Liver (tissue), 9 donors: ENCODE measurements around the gene EXOC3. TPM values are rescaled to one million over a fixed set of nuclear protein-coding genes. Genes with fewer than 3 reads are reported as not detected.
A peak's percentile ranks its signal among the peaks of the same experiment; 100 is the strongest.

ENCODE experiments used
- DNase-seq: peaks from one replicate; pipeline ENCODE4 v3.0.0-alpha.2; 2017; ENCODE audit warnings: low spot score
- H3K27ac ChIP-seq, 2 donors: one replicate each; pipeline ENCODE4 v1.7.0; 2013; ENCODE audit warnings: inconsistent platforms in 2 of 2, low read length in 2 of 2, control low read depth in 1 of 2, low read depth in 1 of 2, mild to moderate bottlenecking in 1 of 2
- H3K27me3 ChIP-seq, 4 donors: one replicate each; pipeline versions ENCODE4 v1.6.1 to v1.7.0; 2013; ENCODE audit warnings: low read length in 3 of 4, inconsistent platforms in 1 of 4, mild to moderate bottlenecking in 1 of 4, moderate library complexity in 1 of 4; ENCODE audit not compliant: control insufficient read depth in 4 of 4, insufficient read depth in 4 of 4
- H3K36me3 ChIP-seq, 4 donors: one replicate each; pipeline versions ENCODE4 v1.6.1 to v1.7.0; 2013; ENCODE audit warnings: low read length in 3 of 4, mild to moderate bottlenecking in 3 of 4, low read depth in 1 of 4, moderate library complexity in 1 of 4; ENCODE audit not compliant: control insufficient read depth in 4 of 4, insufficient read depth in 3 of 4
- H3K4me1 ChIP-seq, 4 donors: one replicate each; pipeline versions ENCODE4 v1.6.1 to v1.7.0; 2013; ENCODE audit warnings: low read length in 3 of 4, mild to moderate bottlenecking in 3 of 4, moderate library complexity in 1 of 4; ENCODE audit not compliant: control insufficient read depth in 4 of 4, insufficient read depth in 4 of 4
- H3K4me3 ChIP-seq, 3 donors: one replicate each; pipeline versions ENCODE4 v1.6.1 to v1.7.0; 2013; ENCODE audit warnings: low read length in 3 of 3, control low read depth in 1 of 3, low read depth in 1 of 3, mild to moderate bottlenecking in 1 of 3
- H3K9ac ChIP-seq, 2 donors: one replicate each; pipeline ENCODE4 v1.7.0; 2013; ENCODE audit warnings: low read length in 2 of 2, mild to moderate bottlenecking in 2 of 2, moderate library complexity in 2 of 2, control low read depth in 1 of 2, low read depth in 1 of 2
- H3K9me3 ChIP-seq, 4 donors: one replicate each; pipeline versions ENCODE4 v1.6.1 to v1.7.0; 2013; ENCODE audit warnings: low read length in 3 of 4; ENCODE audit not compliant: control insufficient read depth in 4 of 4
- CTCF ChIP-seq: fragments of 150-350 bp; IDR thresholded peaks from 2 replicates; pipeline ENCODE4 v1.5.1; 2017; ENCODE audit warnings: improper control_type of control experiment, low read depth, low read length; ENCODE audit not compliant: missing input control
- EGR1 ChIP-seq, 2 donors: IDR thresholded peaks; 2 replicates each; pipeline ENCODE4 v1.6.1; 2016 to 2018; ENCODE audit warnings: antibody characterized with exemption in 2 of 2, low read depth in 2 of 2
- FOXA1 ChIP-seq: IDR thresholded peaks from 2 replicates; pipeline ENCODE4 v1.6.1; 2016; ENCODE audit warnings: antibody characterized with exemption
- FOXA2 ChIP-seq: IDR thresholded peaks from 2 replicates; pipeline ENCODE4 v1.6.1; 2016; ENCODE audit warnings: antibody characterized with exemption
- GABPA ChIP-seq, 2 donors: IDR thresholded peaks in 1 of 2; conservative IDR thresholded peaks in 1 of 2; 2 replicates each; pipeline ENCODE4 v1.6.1; 2016; ENCODE audit warnings: antibody characterized with exemption in 2 of 2, mild to moderate bottlenecking in 1 of 2, moderate library complexity in 1 of 2
- HNF4A ChIP-seq, 2 donors: conservative IDR thresholded peaks; 2 replicates each; pipeline ENCODE4 v1.6.1; 2016; ENCODE audit warnings: antibody characterized with exemption in 2 of 2, mild to moderate bottlenecking in 2 of 2
- HNF4G ChIP-seq: IDR thresholded peaks from 2 replicates; pipeline ENCODE4 v1.6.1; 2016; ENCODE audit warnings: antibody characterized with exemption
- JUND ChIP-seq, 2 donors: IDR thresholded peaks; 2 replicates each; pipeline ENCODE4 v1.6.1; 2016; ENCODE audit warnings: antibody characterized with exemption in 2 of 2
- MAX ChIP-seq: IDR thresholded peaks from 2 replicates; pipeline ENCODE4 v1.6.1; 2016; ENCODE audit warnings: antibody characterized with exemption
- NR2F2 ChIP-seq: IDR thresholded peaks from 2 replicates; pipeline ENCODE4 v1.6.1; 2016; ENCODE audit warnings: antibody characterized with exemption
- REST ChIP-seq: IDR thresholded peaks from 2 replicates; pipeline ENCODE4 v1.6.1; 2016; ENCODE audit warnings: antibody characterized with exemption, mild to moderate bottlenecking
- RXRA ChIP-seq, 2 donors: IDR thresholded peaks; 2 replicates each; pipeline ENCODE4 v1.6.1; 2017 to 2018; ENCODE audit warnings: antibody characterized with exemption in 2 of 2, mild to moderate bottlenecking in 1 of 2
- SP1 ChIP-seq: IDR thresholded peaks from 2 replicates; pipeline ENCODE4 v1.6.1; 2018; ENCODE audit warnings: antibody characterized with exemption, mild to moderate bottlenecking
- TAF1 ChIP-seq: conservative IDR thresholded peaks from 2 replicates; pipeline ENCODE4 v1.6.1; 2016; ENCODE audit warnings: antibody characterized with exemption, mild to moderate bottlenecking
- YY1 ChIP-seq: IDR thresholded peaks from 2 replicates; pipeline ENCODE4 v1.6.1; 2016; ENCODE audit warnings: antibody characterized with exemption, mild to moderate bottlenecking
- ZBTB33 ChIP-seq: IDR thresholded peaks from 2 replicates; pipeline ENCODE4 v1.6.1; 2016; ENCODE audit warnings: antibody characterized with exemption
- WGBS: extraction: QIAGEN DNeasy Blood & Tissue Kit; methylation state at CpG from one replicate; pipeline ENCODE4 v1.1.7; 2013; 5-methylcytosine and 5-hydroxymethylcytosine counted together
- polyA plus RNA-seq, 2 donors: library from polyadenylated mRNA; stranded (reverse) in 1 of 2; unstranded in 1 of 2; fragments of 200-250 nt in 1 of 2; fragments of >200 nt in 1 of 2; fragmentation: Nextera tagmentation in 1 of 2; extraction: Ambion mirVana in 1 of 2; gene quantifications; one replicate each; pipeline versions ENCODE4 v1.2.1 to v1.2.3, GENCODE V29; 2013 to 2015
- total RNA-seq, 2 donors: library from RNA; depleted of rRNA; stranded (reverse); fragments of >200 nt; gene quantifications; one replicate each; pipeline ENCODE4 v1.2.3, GENCODE V29; 2014
- TF ChIP-seq, protein P1 (sequence below): IDR thresholded peaks from 2 replicates; pipeline ENCODE4 v1.6.1; 2016; ENCODE audit warnings: antibody characterized with exemption
- donor health status: healthy.
- donor health status: healthy.
- donor health status: healthy.
- donor health status: healthy.
- donor health status: healthy.

EXOC3 gene
- total and polyA plus RNA-seq, 4 donors = 12.4 to 23.9 (median 18.5) TPM

DNA sequence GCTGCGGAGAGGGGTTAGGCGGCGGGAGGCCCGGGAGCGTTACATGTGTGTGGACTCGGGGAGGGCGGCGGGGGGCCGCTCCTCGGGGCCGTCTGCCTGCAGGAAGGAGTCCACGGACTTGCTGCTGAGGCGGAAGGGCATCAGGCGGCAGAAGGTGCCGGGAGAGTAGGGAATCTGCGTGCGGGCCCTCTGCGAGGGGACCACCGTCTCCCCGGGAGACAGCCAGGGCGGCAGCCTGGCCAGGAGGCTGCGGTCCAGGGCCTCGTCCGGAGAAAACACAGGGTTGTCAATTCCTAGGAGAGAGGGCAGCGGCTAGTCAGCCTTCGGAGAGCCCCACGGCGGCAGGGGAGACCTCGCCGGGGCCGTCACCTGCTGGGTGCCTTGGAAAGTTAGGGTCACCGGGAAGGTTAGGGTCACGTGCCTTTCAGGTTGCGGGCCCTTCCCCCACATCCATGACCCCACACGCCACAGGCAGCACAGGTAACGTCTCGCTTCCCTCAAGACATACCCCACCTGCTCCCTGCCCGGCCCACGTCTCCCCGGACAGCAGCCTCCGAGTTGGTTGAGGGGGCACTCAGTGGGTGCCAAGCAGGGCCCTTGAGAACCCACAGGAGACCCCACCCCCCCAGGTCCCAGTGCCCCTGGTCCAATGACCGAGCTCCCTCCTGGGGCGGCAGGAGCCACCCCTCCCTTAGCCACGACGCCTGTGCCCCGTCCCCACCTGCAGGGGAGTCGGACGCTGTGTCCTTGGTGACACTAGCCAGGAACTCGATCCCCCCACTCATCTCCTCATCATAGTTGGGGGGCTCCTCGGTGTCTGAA, 32.1 kb downstream of the EXOC3 start:
- Histone ChIP-seq H3K36me3 (peaks cover 0 to 1% (median under 1%) of the 10 kb centered on the region in 4 donors), H3K4me3 (peak overlapping the region in 1 of 3 donors; percentile 28), H3K4me1 (peaks cover 13 to 29% (median 20%) of the 10 kb centered on the region in 4 donors), H3K27ac (no peak overlapping the region), H3K9ac (no peak overlapping the region), H3K27me3 (peaks cover 0 to 4% (median 0%) of the 10 kb centered on the region in 4 donors), H3K9me3 (no peaks in the 10 kb centered on the region)
- no peak for DNase-seq
- TF ChIP-seq CTCF (no peak), TAF1 (no peak), HNF4G (no peak), HNF4A (conservative IDR thresholded peaks at IDR 0.05) (no peak), SP1 (no peak), RXRA (IDR thresholded peaks at IDR 0.05) (no peak), NR2F2 (no peak), YY1 (no peak)
- WGBS = 17% methylated on average over 50 of the region's 50 CpGs

- no peak overlapping the region for H3K4me3 ChIP-seq
- H3K27me3 ChIP-seq = peaks cover 0 to 4% (median 0%) of the 10 kb centered on the region in 4 donors
These were observed 32.7 kb downstream of the EXOC3 start for GRCh38 chr5:475704-476101.

More at GRCh38 chr5:475704-476101, 32.7 kb downstream of the EXOC3 start:
- TF ChIP-seq CTCF = no peak
- TF ChIP-seq FOXA1 = no peak
- TF ChIP-seq FOXA2 = no peak
- TF ChIP-seq TAF1 = no peak
- no peak for TF ChIP-seq EGR1 (IDR thresholded peaks at IDR 0.05; ENCODE audit: low read depth in 2 of 2)
- no peak for TF ChIP-seq REST
- no peak for TF ChIP-seq GABPA (IDR thresholded peaks at IDR 0.05 in 1 of 2, conservative IDR thresholded peaks at IDR 0.05 in 1 of 2)
- TF ChIP-seq HNF4A (conservative IDR thresholded peaks at IDR 0.05) = no peak
- no peak for TF ChIP-seq ZBTB33
- no peak for TF ChIP-seq YY1
- TF ChIP-seq JUND (IDR thresholded peaks at IDR 0.05) = no peak
- no peak for TF ChIP-seq HNF4G
- TF ChIP-seq MAX = no peak
- no peak for TF ChIP-seq NR2F2
- TF ChIP-seq RXRA (IDR thresholded peaks at IDR 0.05) = no peak
- TF ChIP-seq, protein P1, sequence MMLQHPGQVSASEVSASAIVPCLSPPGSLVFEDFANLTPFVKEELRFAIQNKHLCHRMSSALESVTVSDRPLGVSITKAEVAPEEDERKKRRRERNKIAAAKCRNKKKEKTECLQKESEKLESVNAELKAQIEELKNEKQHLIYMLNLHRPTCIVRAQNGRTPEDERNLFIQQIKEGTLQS = no peak
- H3K27ac ChIP-seq = no peak overlapping the region
- no peak overlapping the region for H3K9ac ChIP-seq
- no peak for DNase-seq
- H3K9me3 ChIP-seq = no peaks in the 10 kb centered on the region
- H3K4me1 ChIP-seq = peaks cover 13 to 29% (median 20%) of the 10 kb centered on the region in 4 donors
- peaks cover 0 to 1% (median 0%) of the 10 kb centered on the region in 4 donors for H3K36me3 ChIP-seq
- WGBS = 68% methylated on average over 8 of the region's 8 CpGs
